Hippocampal formation (tissue), 2 donors: ENCODE results near the gene SNIP1.
A peak's percentile ranks its signal among the peaks of the same experiment; 100 is the strongest.
"Not testable (repeated sequence)": the region's sequence is repeated elsewhere in the genome, so short reads cannot be mapped to it uniquely, and the experiment has no call there.

ENCODE experiments used
- DNase-seq, 2 donors: peaks; one replicate each; lab custom pipeline; 2025; lab: John Stamatoyannopoulos, UW

Gene SNIP1

GRCh38 chr1:37513795-37514349 is 40.2 kb downstream of the SNIP1 start:
- DNase-seq: no peak

GRCh38 chr1:37509181-37509580 is 44.9 kb downstream of the SNIP1 start:
- DNase-seq: no peak

- no peak for DNase-seq
These were observed 47.4 kb downstream of the SNIP1 start for GRCh38 chr1:37506740-37507139.

GRCh38 chr1:37502791-37503190 is 51.3 kb downstream of the SNIP1 start:
- DNase-seq: not testable (repeated sequence)

GRCh38 chr1:37502104-37502503 is 52.0 kb downstream of the SNIP1 start:
- DNase-seq: no peak

- no peak for DNase-seq
These were observed 52.4 kb downstream of the SNIP1 start for GRCh38 chr1:37501661-37502060.

- no peak for DNase-seq
These were observed 55.0 kb downstream of the SNIP1 start for GRCh38 chr1:37498872-37499617.

GRCh38 chr1:37497832-37498231 is 56.3 kb downstream of the SNIP1 start:
- no peak for DNase-seq

GRCh38 chr1:37495875-37496274 is 58.2 kb downstream of the SNIP1 start:
- DNase-seq: no peak

GRCh38 chr1:37493336-37494098 is 60.6 kb downstream of the SNIP1 start:
- DNase-seq: no peak

- no peak for DNase-seq
These were observed 66.5 kb downstream of the SNIP1 start for GRCh38 chr1:37487619-37487984.

GRCh38 chr1:37486680-37487618 is 67.1 kb downstream of the SNIP1 start:
- DNase-seq: peak; percentile 33 to 37

GRCh38 chr1:37485902-37486679 is 68.0 kb downstream of the SNIP1 start:
- no peak for DNase-seq
